ENCODE data around the gene AP3S2. TPM values are rescaled to one million over a fixed set of nuclear protein-coding genes. Genes with fewer than 3 reads are reported as not detected.

AP3S2 gene
- total and polyA plus RNA-seq, 2 experiments from 2014 or later = 9.4 to 93.3 TPM

GRCh38 chr15:89835176-89835564, 58.6 kb downstream of the AP3S2 start:
- H3K36me3 ChIP-seq (ENCODE audit: insufficient read depth) = peaks cover 4% of the 10 kb centered on the region; the same call in 1 of the 2 replicates
- no peak overlapping the region for H3K4me3 Mint-ChIP-seq
- TF ChIP-seq NANOG (IDR thresholded peaks at IDR 0.05; ENCODE audit: borderline replicate concordance) (no peak), ZNF114 (CRISPR knock-in tag; IDR thresholded peaks at IDR 0.05) (no peak), EZH2 (IDR thresholded peaks at IDR 0.05; ENCODE audit: low read depth, unreplicated experiment) (no peak), ZNF331 (CRISPR knock-in tag; IDR thresholded peaks at IDR 0.05; ENCODE audit: low read depth) (no peak), CREB1 (CRISPR knock-in tag; IDR thresholded peaks at IDR 0.05; ENCODE audit: low read depth) (no peak), JUNB (IDR thresholded peaks at IDR 0.05; ENCODE audit: unreplicated experiment) (no peak), REST (IDR thresholded peaks at IDR 0.05; ENCODE audit: unreplicated experiment) (no peak), ZNF462 (CRISPR knock-in tag; IDR thresholded peaks at IDR 0.05) (no peak), CTCF (conservative IDR thresholded peaks at IDR 0.05; ENCODE audit: low read depth in 2 of 2) (no peak), STAT1 (IDR thresholded peaks at IDR 0.05; ENCODE audit: unreplicated experiment) (no peak), EZH2phosphoT487 (IDR thresholded peaks at IDR 0.05; ENCODE audit: unreplicated experiment) (no peak), POLR2AphosphoS5 (IDR thresholded peaks at IDR 0.05; ENCODE audit: low read depth) (no peak), ETS1 (IDR thresholded peaks at IDR 0.05) (no peak)
- no peak overlapping the region for H3K4me3 ChIP-seq
- no peak overlapping the region for H2AFZ ChIP-seq
- DNase-seq (ENCODE audit: low spot score) (no peak), ATAC-seq (no peak)
- no peaks in the 10 kb centered on the region for H3K9me2 ChIP-seq (ENCODE audit: insufficient read depth)
- no peaks in the 10 kb centered on the region for H3K27me3 ChIP-seq (ENCODE audit: insufficient read depth)
- H3K27ac Mint-ChIP-seq = no peak overlapping the region
- peaks cover 34% of the 10 kb centered on the region for H3K36me3 Mint-ChIP-seq (ENCODE audit: low read depth)
- H3K4me2 ChIP-seq = no peak overlapping the region
- H3K9me3 Mint-ChIP-seq = no peaks in the 10 kb centered on the region
- H3K4me1 Mint-ChIP-seq = 0 out of 3 replicates have a peak, but pooled peaks cover 2% of the 10 kb centered on the region
- H3K79me2 ChIP-seq (replicated peaks; ENCODE audit: insufficient read depth) = no peaks in the 10 kb centered on the region
- H4K20me1 ChIP-seq (replicated peaks; ENCODE audit: insufficient read depth) = no peaks in the 10 kb centered on the region; the same call in 1 of the 2 replicates
- H3F3A ChIP-seq (replicated peaks; ENCODE audit: low read depth) = no peaks in the 10 kb centered on the region
- no peaks in the 10 kb centered on the region for H3K27me3 Mint-ChIP-seq (ENCODE audit: insufficient read depth, low read depth, poor library complexity)
- no peak overlapping the region for H3K27ac ChIP-seq (ENCODE audit: low read depth)
- no peaks in the 10 kb centered on the region for H3K4me1 ChIP-seq (ENCODE audit: insufficient read depth)

Measured in GM23338 (cell line).